Activated T-helper 1 cell treated with anti-CD3 and anti-CD28 coated beads, Interleukin-2, amount 50 U/mL, for 16 hours (primary cell): ENCODE data around the gene MDP1.
"Not testable (repeated sequence)": the region's sequence is repeated elsewhere in the genome, so short reads cannot be mapped to it uniquely, and the experiment has no call there.

Experiments
- DNase-seq, 2 donors: peaks; one replicate each; pipeline ENCODE4 v3.0.0-alpha.2; 2020; ENCODE audit warnings: low read depth in 1 of 2, low spot score in 1 of 2

Gene MDP1

DNA sequence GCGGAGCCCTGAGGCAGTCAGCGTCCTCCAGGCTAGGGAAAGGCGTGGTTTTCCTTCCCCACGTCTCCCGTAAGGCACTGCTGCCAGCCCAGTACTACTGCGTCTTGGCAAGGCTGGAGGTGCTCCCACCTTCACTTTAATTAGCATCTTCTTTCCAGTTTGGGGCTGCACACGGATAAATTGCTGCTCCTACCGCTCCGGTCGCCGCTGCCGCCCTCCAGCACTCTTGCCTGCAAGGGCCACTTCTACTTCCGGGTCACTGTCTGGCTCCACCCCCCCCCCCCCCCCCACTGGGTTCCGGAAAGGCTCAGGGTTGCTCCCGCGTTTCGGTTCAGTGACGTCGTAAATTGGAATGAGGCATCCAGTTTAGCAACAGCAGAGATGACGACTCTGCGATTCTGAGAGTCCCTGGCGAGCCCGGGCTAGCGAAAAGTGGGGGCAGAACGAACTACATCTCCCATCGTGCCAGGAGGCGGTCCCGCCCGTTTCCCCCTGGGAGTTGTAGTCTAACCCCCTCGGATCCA, 16.3 kb upstream of the MDP1 start, which contains the start of gene NEDD8:
NEDD8 (minus strand) TSS at position 247 of the 524 bp plus-strand sequence; CDS start at position 147, 100 bp downstream.
- DNase-seq, result peak; percentile 67 to 80

DNA sequence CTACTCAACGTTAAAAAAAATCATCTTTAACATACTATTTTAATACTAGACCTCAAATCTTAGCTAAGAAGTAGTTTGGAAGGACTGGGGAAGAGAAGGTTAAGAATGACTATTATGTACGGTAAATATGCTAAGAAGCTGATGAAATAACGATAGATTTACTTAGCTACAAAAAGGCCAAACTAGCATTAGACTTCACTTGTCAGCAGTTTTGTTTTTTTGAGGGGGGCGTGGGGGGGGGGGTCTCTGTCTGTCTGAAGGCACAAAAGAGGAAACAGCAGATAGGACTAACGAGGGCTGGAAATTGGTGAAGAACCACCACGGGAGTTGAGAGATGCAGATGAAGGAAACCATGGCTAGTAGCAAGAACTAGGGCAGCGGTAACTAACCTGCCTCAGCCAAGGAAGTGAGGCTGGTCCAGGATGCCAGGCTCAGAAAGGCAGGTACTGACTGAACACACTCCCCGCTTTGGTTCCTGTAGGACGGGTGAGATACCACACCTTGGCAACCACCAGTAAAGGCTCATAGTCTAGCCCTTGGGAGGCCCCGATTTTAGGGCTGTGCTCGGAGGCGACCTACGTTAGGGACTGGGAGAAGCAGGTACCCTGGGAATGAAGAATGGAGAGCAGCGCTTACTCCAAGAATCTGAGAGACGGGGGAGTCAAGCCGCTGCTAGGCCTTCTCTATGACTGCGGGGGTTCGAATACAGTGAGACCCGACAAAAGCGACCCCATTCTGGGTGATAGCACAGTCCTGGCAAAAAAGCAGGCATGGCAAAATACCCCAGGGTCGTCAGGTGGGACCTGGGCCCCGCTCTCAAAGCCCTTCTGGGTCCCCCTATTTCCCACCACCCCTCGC, 15.6 kb upstream of the MDP1 start:
- no peak for DNase-seq

DNA sequence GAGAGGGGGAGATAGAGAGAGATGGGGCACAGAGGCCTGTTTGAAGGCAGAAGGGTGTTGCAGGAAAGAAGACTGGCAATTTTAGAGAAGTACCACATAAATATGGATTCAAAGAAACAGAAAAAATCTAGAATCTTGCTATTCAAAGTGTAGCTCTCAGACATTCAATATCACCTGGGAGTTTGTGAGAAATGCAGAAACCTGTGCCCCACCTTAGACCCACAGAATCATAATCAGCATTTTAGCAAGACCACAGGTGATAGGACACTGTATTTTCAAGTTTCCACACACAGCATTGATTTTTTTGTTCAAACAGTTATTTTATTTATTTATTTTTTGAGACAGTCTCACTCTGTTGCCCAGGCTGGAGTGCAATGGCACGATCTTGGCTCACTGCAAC, 13.0 kb upstream of the MDP1 start:
- no peak for DNase-seq

DNA sequence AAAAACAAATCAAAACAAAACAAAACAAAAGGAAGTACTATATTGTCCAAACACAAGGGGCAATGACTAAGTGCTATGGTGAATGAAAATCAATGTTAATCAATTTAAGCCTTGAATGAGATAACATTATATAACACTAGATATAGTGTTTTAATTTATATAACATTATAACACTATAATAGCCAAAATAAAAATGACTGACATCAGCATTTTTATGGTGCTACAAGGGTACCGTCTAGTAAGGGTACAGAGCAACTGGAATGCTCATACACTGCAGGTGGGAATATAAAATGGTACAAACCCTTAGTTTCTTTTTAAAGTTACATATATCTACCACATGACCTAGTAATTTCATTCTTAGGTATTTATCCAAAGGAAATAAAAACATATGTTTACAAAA, 10.6 kb upstream of the MDP1 start:
- DNase-seq, result no peak

- DNase-seq, result no peak
Observed at GRCh38 chr14:24224618-24225071, 8.8 kb upstream of the MDP1 start.

DNA sequence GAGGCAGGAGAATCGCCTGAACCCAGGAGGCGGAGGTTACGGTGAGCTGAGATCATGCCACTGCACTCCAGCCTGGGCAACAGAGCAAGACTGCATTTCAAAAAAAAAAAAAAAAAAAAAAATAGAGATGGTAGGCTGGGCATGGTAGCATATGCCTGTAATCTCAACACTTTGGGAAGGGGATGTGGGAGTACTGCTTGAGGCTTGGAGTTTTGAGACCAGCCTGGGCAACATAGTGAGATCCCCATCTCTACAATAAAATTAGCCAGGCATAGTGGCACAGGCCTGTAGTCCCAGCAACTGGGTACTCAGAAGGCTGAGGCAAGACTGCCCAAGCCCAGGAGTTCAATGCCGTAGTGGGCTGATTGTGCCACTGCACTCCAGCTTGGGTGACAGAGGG, 7.1 kb upstream of the MDP1 start:
- not testable (repeated sequence) for DNase-seq

GRCh38 chr14:24219521-24219920, 3.7 kb upstream of the MDP1 start:
- no peak for DNase-seq

- no peak for DNase-seq
Observed at GRCh38 chr14:24219080-24219479, 3.2 kb upstream of the MDP1 start.

- not testable (repeated sequence) for DNase-seq
Observed at GRCh38 chr14:24216876-24217275, 1.0 kb upstream of the MDP1 start.

DNA sequence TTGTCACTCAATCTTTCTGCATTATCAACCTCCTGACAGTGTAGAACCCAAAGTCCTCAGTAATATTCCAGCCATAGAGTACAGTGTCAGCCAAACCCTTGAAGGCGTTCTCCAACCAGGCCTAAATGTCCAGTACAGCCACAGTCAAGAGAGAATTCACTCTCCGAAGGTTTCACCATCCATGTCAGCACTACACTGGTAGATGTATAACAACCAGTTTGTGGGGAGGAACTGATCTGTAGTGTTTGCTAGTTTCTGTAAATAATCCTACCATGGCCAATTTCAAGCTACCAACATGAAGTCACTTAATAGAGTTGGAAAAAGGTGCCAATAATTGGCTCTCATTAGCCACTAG, 456 bp upstream of the MDP1 start:
- no peak for DNase-seq

DNA sequence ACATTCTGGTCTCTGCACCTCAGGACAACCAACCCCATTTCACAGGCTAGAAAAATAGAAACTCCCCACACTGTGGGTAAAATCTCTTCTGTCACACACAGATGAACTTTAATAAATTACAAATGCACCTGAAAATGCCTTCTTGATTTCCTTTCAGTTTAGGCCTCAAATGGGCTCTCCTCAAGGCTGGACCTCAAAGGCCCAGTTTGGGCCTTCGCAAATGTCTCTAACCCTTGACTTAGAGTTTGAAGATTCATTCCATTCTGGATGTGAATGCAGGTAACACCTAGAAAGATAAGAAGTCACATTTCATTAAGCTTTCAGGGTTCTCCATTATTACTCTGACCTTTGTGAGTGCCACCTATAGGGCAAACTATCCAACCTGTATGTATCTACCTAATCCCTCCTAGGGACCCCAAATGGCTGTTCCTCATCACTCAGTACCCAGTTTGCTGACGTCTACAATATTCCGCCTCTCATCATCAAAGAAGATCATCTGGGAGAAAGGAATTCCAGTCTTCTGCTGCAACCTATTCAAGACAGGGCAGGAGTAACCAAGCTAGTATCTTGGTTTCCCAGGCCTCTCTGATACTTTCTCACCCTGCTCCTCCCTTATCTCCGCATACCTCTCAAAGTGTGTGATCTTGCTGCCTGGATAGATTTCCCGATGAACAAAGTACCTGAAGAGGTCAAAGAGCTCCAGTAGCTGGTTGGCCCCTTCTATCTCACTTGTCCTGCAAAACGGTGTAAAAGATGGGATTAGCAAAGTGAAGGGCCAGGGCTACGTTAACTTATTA, 1.8 kb downstream of the MDP1 start:
- DNase-seq, result no peak

DNA sequence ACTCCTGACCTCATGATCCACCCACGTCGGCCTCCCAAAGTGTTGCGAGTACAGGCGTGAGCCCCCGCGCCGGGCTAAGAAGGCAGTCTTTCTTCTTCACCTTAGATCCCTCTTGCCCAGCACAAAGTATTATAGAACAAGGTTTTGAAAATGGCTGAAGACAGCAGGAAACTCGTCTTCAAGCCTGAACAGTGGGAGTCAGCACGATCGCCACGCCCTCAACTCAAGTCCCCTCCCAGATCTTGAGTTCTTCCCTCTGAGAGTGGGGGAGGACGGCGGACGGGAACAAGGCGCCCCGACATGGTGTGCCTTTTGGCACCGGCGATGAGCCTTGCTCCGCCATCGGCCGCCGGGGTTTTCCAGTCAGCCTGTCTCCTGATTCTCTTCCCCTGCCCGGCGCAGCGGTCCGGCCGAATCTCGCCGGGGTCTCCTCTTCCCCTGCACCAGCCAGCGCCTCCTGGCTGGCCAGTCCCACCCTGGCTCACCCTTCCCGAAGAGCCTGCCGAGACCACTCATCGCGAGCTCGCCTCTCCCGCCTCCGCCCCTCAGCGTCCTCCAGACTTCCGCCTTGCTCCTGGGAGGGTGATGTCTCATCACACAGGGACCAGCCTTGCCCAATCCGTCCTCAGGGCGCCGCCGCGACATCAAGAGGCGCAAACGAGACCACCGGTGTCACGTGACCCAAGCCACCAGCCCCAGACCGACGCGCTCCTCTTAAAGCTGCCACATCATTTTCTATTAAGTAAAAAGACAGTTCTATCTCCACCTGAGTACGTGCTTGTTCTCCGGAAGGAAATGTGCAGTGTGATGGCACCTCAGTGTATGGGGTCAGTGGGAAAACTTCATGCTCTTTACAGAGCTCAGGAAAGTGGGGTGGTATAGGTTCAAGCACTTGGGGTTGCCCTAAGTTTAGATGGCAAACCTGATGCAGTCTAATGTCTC, 2.7 kb downstream of the MDP1 start, which contains the start of gene CHMP4A:
CHMP4A (minus strand) TSS at position 565 of the 942 bp plus-strand sequence; CDS start at position 516, 49 bp downstream.
- peak; percentile 92 to 93 for DNase-seq

GRCh38 chr14:24211311-24211710, 4.6 kb downstream of the MDP1 start:
- no peak for DNase-seq

GRCh38 chr14:24207625-24208024, 8.2 kb downstream of the MDP1 start:
- DNase-seq, result no peak

DNA sequence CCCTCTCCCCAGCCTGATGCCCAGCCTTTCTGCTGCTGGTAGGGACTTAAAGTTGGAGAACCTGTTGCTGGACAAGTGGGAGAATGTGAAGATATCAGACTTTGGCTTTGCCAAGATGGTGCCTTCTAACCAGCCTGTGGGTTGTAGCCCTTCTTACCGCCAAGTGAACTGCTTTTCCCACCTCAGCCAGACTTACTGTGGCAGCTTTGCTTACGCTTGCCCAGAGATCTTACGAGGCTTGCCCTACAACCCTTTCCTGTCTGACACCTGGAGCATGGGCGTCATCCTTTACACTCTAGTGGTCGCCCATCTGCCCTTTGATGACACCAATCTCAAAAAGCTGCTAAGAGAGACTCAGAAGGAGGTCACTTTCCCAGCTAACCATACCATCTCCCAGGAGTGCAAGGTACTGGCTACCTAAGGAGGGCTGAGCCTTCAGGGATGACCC, 8.7 kb downstream of the MDP1 start:
- no peak for DNase-seq

- no peak for DNase-seq
Observed at GRCh38 chr14:24206260-24207103, 9.4 kb downstream of the MDP1 start.

- DNase-seq, result no peak
Observed at GRCh38 chr14:24204163-24205146, 11.4 kb downstream of the MDP1 start.

DNA sequence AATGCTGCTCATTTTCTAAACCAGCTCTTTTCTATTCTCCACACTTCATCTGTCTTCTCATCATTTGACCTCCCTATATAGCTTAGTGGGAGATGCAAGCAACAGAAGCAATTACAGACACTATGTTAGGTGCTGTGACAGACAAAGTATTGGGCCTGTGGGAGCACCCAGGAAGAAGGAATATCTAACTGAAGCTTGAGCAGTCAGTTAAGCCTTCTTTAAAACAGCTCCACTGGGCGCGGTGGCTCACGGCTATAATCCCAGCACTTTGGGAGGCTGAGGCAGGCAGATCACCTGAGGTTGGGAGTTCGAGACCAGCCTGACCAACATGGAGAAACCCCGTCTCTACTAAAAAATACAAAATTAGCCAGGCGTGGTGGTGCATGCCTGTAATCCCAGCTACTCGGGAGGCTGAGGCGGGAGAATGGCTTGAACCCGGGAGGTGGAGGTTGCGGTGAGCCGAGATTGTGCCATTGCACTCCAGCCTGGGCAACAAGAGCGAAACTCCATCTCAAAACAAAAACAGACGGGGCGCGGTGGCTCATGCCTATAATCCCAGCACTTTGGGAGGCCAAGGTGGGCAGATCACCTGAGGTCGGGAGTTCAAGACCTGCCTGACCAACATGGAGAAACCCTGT, 12.5 kb downstream of the MDP1 start:
- DNase-seq, result not testable (repeated sequence)
